ENCODE measurements around the gene KBTBD8.

KBTBD8 gene

GRCh38 chr3:67044295-67044694 lies 46.2 kb downstream of the KBTBD8 start:
- no peak for DNase-seq

- no peak for DNase-seq
Observed at GRCh38 chr3:67044955-67045354, 46.8 kb downstream of the KBTBD8 start.

GRCh38 chr3:67045711-67046465 lies 47.8 kb downstream of the KBTBD8 start:
- no peak for DNase-seq

GRCh38 chr3:67047051-67047450 lies 48.9 kb downstream of the KBTBD8 start:
- DNase-seq, result no peak

DNA sequence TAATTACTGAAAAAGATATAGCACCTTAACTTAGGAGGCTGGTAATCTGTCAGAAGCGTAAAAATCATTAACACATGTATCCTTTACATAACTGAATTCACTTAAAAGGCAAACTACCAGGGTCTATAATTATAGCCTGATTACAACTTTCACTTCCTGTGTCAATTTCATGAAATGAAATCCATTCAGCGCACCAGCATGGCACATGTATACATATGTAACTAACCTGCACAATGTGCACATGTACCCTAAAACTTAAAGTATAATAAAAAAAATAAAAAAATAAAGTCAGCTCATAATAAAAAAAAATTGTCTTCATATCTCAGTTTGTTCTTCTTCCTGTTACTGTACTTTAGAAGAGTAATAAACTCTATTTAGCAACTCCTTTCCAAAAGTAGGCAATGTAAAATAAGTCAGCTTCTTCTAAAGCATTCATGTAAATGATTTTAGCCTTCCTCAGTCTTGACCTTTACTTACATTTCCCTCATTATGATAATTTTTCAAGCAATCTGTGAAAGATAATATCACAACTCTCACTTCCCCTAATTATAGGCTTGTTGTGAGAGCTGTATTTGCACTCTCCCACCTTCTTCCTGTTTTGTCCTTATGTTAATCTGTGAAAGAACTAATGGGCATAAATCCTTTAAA lies 50.1 kb downstream of the KBTBD8 start:
- peak; percentile 21 for DNase-seq

GRCh38 chr3:67048715-67049074 lies 50.6 kb downstream of the KBTBD8 start:
- DNase-seq, result no peak

GRCh38 chr3:67059443-67059842 lies 61.3 kb downstream of the KBTBD8 start:
- DNase-seq, result no peak

Measured in NCI-H748 treated with DMSO at 0.1 percent for 48 hours (cell line).